Adrenal gland (tissue), 5 donors: ENCODE results near the gene PHLDA3.

Source experiments
- CTCF ChIP-seq, 6 experiments: fragments of 450-650 bp in 4 of 6; fragments of 200-600 bp in 2 of 6; sonication (generic) in 1 of 6; IDR thresholded peaks; 1 replicate in 5 of 6; 2 replicates in 1 of 6; pipeline versions ENCODE4 v1.5.1 to v1.8.0; 2016 to 2021; ENCODE audit warnings: antibody characterized with exemption in 6 of 6, mild to moderate bottlenecking in 2 of 6, moderate library complexity in 1 of 6
- POLR2A ChIP-seq, 2 donors: fragments of 450-650 bp; IDR thresholded peaks; one replicate each; pipeline ENCODE4 v1.6.1; 2017; ENCODE audit warnings: antibody characterized with exemption in 2 of 2, mild to moderate bottlenecking in 2 of 2, moderate library complexity in 1 of 2
- donor health status: DM: no; HTN: no; CAD: no.

GRCh38 chr1:201496296-201496690 is 27.3 kb upstream of the PHLDA3 start:
- TF ChIP-seq CTCF (IDR thresholded peaks at IDR 0.05): no peak
- TF ChIP-seq POLR2A (IDR thresholded peaks at IDR 0.05): no peak
